NCI-H1417 treated with DMSO at 0.1 percent for 48 hours (cell line): ENCODE results near the gene AMBRA1.
"Not testable (repeated sequence)": the region's sequence is repeated elsewhere in the genome, so short reads cannot be mapped to it uniquely, and the experiment has no call there.

ENCODE experiments used
- DNase-seq: peaks from one replicate; lab custom pipeline; 2025; lab: John Stamatoyannopoulos, UW

Gene AMBRA1

GRCh38 chr11:46616551-46617133 lies 22.8 kb upstream of the AMBRA1 start:
- no peak for DNase-seq

GRCh38 chr11:46615756-46616155 lies 21.9 kb upstream of the AMBRA1 start:
- DNase-seq: no peak

DNA sequence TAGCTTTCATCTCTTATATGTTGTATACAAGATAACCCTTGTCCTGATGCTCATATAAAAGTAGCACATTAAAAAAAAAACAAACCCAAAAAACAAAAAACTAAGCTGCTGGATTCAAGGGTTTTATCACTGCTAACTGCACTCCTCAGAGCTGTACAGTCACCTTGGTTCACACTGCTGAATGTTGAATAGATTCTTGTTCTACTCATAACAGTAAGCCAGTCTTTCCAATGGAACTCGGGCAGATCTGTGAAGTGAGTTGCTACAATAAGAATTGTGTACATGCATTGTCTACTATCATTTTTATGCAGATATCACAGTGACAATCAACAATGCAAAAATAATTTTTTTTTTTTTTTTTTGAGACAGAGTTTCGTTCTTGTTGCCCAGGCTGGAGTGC lies 18.5 kb upstream of the AMBRA1 start:
- DNase-seq: no peak

DNA sequence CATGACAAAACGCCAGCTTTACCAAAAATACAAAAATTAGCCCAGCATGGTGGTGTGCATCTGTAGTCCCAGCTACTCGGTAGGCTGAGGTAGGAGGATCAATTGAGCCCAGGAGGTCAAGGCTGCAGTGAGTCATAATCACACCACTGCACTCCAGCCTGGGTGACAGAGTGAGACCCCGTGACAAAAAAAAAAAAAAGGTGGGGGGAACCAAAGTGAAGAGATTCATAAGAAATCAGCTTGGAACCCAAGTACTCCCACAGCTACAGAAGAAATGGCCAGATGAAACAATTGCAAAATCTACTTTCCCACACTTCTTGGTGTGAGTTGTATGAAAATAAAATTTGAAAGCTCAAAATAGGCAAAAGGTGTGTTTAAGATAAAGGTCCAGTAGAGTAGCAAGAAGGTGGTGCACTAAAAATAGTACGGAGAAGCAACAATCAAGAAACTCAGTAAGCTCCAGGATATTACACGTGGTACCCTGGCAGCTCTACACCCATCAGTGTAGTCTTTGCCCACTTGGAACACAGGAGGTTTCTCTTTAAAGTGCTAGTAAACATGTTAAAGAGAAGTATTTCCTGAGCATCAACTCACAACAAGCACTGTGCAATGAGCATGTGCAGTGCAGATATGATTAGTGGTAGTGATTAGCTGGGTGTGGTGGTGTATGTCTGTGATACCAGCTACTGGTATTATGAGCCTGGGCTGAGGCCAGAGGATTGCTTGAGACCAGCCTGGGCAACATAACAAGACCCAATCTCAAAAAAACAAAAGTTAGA lies 17.9 kb upstream of the AMBRA1 start:
- DNase-seq: no peak

DNA sequence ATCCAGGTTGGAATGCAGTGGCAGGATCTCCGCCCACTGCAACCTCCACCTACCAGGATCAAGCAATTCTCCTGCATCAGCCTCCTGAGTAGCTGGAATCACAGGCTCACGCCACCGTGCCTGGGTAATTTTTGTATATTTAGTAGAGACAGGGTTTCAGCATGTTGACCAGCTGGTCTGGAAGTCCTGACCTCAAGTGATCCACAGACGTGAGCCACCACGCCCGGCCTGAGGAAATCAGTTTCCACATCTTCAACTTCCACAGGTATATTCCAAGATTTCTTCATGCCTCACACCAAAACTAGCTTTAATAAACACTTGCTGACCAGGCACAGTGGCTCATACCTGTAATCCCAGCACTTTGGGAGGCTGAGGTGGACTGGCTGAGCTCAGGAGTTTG lies 15.6 kb upstream of the AMBRA1 start:
- no peak for DNase-seq

GRCh38 chr11:46607516-46607915 lies 13.7 kb upstream of the AMBRA1 start:
- DNase-seq: no peak

GRCh38 chr11:46604796-46605195 lies 11.0 kb upstream of the AMBRA1 start:
- DNase-seq: no peak

DNA sequence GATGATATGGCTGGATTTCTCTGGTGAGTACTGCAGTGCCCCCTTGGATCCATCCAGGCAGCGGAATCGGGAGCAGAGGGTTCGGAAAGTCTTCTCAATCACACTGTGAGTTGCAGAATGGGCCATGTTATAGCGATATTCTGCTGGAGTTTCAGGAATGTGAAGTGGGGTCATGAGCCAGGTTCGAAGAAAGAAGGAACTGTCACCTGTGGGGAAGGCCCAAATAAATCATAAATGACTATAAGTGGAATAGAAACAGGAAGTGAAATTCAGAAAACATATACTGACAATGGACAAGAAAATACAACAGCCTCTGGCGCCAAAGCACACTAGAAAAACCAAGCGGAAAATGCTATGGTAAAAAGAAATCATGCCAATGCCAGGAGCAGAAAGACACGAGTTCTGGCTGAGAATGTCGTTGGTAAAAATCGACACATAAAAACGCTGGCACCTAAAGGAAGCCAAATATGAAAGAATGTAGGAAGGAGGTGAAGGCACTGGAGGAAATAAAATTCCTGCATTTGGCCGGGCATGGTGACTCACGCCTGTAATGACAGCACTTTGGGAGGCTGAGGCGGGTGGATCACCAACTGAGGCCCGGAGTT lies 10.0 kb upstream of the AMBRA1 start:
- DNase-seq: no peak

DNA sequence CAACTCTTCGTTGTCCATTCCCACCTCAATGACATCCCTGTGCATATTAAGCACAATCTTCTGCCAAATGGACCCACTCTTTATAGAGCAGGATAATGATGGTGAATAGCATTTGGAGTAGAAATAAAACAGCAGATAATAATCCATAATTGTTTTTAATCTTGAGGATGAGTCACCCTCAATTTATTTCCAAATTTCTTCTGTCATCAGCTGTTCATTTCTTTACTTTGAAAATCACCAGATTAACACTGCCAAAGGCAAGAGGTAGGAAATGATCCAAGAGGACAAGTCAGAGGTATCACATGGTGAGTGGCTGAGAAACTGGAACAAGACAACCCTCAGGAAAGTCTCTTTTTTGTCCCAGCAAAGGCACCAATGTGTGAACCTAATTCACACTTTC lies 7.3 kb upstream of the AMBRA1 start:
- DNase-seq: no peak

DNA sequence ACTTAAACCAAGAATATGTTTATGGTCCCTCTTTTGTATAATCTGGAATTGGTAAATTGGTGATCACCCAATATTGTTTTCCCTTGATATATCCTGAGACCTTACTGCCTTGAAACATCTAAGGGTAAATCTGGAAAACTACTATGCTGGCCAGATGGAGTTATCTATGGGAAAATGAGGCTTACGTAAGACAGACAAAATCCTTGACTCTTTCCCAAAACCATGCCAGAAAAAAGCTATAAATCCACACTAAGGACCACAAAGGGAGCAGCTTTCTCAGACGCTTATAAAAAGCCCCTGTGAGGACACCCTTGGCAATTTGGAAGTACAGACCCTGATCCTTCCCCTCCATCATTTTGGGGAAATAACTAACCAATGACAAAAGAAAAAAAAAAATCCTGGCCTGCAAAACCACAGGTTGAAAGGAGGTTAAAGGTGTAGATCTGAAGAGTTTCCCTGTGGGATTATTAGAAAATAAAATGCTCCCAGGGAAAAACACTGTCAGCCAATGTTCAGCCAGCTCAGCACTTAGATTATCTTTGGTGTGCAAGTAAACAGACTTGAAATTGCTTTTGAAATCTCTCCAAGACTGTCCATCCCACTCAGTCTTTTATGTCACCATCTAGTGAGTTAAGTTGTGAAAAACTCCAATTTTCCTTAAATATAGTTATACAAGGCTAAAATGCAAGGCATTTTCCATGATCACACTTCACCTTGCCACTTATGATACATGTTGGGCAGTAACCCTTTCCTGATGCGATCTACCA lies 6.6 kb upstream of the AMBRA1 start:
- DNase-seq: no peak

GRCh38 chr11:46599340-46600193 lies 5.7 kb upstream of the AMBRA1 start:
- DNase-seq: no peak

DNA sequence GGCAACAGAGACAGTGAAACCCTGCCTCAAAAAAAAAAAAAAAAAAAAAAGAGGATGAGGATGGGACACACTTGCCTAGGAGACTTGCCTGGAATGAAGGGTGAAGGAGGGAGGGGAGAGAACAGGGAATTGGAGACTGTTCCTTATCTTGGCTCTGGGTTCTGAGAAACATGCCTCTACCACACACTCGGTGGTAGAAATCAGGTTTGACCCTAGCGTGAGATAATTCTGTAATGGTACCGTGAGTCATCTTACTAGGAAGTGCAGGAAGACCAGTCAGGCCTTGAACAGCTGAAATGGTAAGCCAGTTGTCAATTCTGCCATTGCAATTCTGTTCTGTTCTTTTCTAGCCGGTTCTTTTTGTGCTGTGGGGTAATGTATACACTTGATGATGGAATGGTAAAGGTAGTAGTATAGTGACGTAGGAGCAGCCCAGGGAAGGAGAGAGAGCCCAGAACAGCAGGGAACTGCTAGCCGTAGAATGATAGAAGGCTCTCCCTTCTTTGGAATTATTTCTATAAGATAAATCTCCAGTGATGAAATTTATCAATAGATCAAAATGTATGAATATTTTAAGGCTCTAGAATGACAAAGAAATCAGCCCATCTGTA lies 3.9 kb upstream of the AMBRA1 start:
- no peak for DNase-seq

GRCh38 chr11:46597155-46597554 lies 3.3 kb upstream of the AMBRA1 start:
- DNase-seq: no peak

DNA sequence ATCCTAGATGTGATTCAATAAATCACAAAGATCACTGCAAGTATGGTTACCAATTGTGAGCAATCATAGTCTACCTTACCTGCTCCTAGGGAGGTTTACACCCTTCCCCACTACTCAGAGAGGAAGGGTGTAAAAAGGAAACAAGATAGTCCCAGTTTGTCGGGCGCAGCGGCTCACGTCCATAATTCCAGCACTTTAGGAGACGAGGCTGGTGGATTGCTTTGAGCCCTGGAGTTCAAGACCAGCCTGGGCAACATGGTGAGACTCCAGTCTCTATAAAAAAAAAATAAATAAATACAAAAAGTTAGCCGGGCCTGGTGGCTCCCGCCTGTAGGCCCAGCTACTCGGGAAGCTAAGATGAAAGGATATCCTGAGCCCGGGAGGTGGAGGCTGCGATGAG lies 962 bp upstream of the AMBRA1 start:
- DNase-seq: no peak

GRCh38 chr11:46594374-46594700 lies 514 bp upstream of the AMBRA1 start:
- DNase-seq: no peak

GRCh38 chr11:46590740-46591605 lies 2.9 kb downstream of the AMBRA1 start:
- DNase-seq: no peak

DNA sequence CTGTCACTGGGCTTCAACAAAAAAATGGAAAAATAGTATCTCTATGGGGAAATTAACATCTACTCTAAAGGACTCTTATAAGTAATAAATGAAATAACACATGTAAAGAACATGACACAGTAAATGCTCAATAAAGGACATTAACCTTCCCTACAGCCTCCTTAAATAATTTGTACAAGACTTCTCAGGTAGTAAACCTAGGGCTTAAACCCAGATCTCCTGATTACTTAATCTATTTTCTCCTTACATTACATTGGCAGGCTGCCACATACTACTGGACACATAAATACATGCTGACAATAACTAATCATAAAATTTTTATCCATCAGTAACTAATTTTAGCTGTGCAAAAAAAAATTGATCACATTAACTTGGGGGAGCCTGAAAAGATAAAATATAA lies 4.9 kb downstream of the AMBRA1 start:
- DNase-seq: no peak

- DNase-seq: no peak
Measured at GRCh38 chr11:46588131-46588530, 5.7 kb downstream of the AMBRA1 start.

GRCh38 chr11:46583513-46583912 lies 10.3 kb downstream of the AMBRA1 start:
- DNase-seq: not testable (repeated sequence)

DNA sequence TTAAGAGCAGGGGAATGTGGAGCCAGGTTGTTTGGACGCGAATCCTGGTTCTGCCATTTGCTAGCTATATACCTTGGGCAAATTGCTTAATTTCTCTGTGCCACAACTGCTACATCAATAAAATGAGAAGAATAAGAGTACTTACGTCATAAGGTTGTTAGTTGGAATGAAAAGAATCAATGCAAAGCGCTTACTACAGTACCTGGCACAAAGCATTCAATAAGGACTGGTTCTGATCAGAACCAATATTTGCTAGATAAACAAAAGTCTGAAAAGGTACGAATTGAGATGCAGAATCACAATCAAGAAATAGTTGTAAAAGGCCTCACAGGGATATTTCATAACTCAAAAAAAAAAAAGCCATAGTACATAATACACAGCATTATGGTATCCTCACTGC lies 11.2 kb downstream of the AMBRA1 start:
- no peak for DNase-seq

- DNase-seq: no peak
Measured at GRCh38 chr11:46577058-46577457, 16.8 kb downstream of the AMBRA1 start.
